Vagina (tissue), 2 donors: Measurements from ENCODE around the gene ETS2. TPM values are rescaled to one million over a fixed set of nuclear protein-coding genes. Genes with fewer than 3 reads are reported as not detected.

Experiments used
- DNase-seq, 2 donors: peaks; one replicate each; pipeline ENCODE4 v3.0.0-alpha.2; 2017; ENCODE audit errors: extremely low spot score in 2 of 2
- H3K27ac ChIP-seq: fragments of 200-600 bp; sonication (generic); one replicate; pipeline ENCODE4 v1.5.1; 2019
- H3K27me3 ChIP-seq: fragments of 200-600 bp; sonication (generic); one replicate; pipeline ENCODE4 v1.5.1; 2019
- H3K36me3 ChIP-seq, 2 donors: fragments of 200-600 bp; sonication (generic); one replicate each; pipeline ENCODE4 v1.5.1; 2017 to 2019
- H3K4me1 ChIP-seq: fragments of 200-600 bp; sonication (generic); one replicate; pipeline ENCODE4 v1.5.1; 2019
- H3K4me3 ChIP-seq, 2 donors: fragments of 200-600 bp; sonication (generic); 1 replicate in 1 of 2; 2 replicates in 1 of 2; pipeline ENCODE4 v1.5.1; 2016 to 2019
- H3K9me3 ChIP-seq: fragments of 200-600 bp; sonication (generic); one replicate; pipeline ENCODE4 v1.5.1; 2019
- POLR2A ChIP-seq, 2 donors: fragments of 450-650 bp; IDR thresholded peaks; one replicate each; pipeline ENCODE4 v1.6.1; 2017; ENCODE audit warnings: antibody characterized with exemption in 2 of 2, mild to moderate bottlenecking in 2 of 2, moderate library complexity in 2 of 2
- POLR2AphosphoS5 ChIP-seq, 2 donors: sonication (generic); formaldehyde crosslinking; IDR thresholded peaks; one replicate each; pipeline ENCODE4 v1.9.0; 2017; ENCODE audit warnings: antibody characterized with exemption in 2 of 2, mild to moderate bottlenecking in 2 of 2, low read depth in 1 of 2; ENCODE audit not compliant: insufficient read depth in 1 of 2
- intact Hi-C: fragments of 100-400 bp; cut with DNase I; formaldehyde crosslinking; loops from one replicate; pipeline ENCODE4 v1.15.1; 2023
- total RNA-seq: library from RNA; depleted of rRNA; stranded (reverse); fragments of >200 nt; gene quantifications from one replicate; pipeline ENCODE4 v1.2.3, GENCODE V29; 2016
- TF ChIP-seq, protein P1 (sequence below), 3 experiments: fragments of 450-650 bp in 2 of 3; fragments of 200-600 bp in 1 of 3; sonication (generic) in 1 of 3; IDR thresholded peaks; one replicate each; pipeline ENCODE4 v1.5.1; 2017 to 2019; ENCODE audit warnings: antibody characterized with exemption in 3 of 3, mild to moderate bottlenecking in 2 of 3, moderate library complexity in 2 of 3

Gene ETS2
- total RNA-seq, 1 donor from 2014 or later: 134 TPM

DNA sequence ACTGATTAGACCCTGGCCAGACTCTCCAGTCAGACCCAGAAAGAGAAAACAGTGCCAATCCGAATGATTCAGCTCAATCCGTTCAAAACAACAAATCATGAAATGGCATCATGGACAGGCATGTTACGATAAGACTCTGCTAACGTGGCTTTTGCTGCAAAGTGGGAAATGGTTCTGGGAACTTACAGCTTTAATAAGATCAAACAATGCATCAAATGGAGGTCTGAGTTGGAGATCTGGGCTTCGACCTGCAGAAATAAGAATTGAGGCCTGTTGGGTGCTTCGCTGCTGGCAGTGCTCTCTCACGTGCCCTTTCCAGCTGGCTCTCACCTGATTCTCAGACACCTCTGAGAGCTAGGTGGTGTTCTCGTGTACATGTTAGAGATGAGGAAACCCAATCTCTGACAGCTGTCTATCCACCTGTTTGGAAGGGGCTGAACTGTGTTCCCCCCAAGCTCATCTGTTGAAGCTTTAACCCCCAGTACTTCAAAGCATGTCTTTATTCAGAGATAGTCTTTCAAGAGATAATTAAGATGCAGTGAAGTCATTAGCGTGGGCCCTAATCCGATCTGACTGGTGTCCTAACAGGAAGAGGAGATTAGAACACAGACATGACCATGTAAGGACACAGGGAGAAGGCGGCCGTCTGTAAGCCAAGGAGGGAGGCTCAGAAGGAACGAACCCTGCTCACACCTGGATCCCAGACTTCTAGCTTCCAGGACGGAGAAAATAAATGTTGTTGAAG, 45.5 kb upstream of the ETS2 start:
- Histone ChIP-seq H3K27ac (peak overlapping the region; percentile 73), H3K4me3 (no peak overlapping the region), H3K4me1 (peaks cover 74% of the 10 kb centered on the region), H3K9me3 (no peaks in the 10 kb centered on the region), H3K27me3 (no peaks in the 10 kb centered on the region), H3K36me3 (no peaks in the 10 kb centered on the region)
- no peak for DNase-seq
- intact Hi-C loops: no loop called here
- TF ChIP-seq POLR2A (IDR thresholded peaks at IDR 0.05): no peak
- no peak for TF ChIP-seq POLR2AphosphoS5 (IDR thresholded peaks at IDR 0.05; ENCODE audit: insufficient read depth in 1 of 2, low read depth in 1 of 2)
- TF ChIP-seq, protein P1, sequence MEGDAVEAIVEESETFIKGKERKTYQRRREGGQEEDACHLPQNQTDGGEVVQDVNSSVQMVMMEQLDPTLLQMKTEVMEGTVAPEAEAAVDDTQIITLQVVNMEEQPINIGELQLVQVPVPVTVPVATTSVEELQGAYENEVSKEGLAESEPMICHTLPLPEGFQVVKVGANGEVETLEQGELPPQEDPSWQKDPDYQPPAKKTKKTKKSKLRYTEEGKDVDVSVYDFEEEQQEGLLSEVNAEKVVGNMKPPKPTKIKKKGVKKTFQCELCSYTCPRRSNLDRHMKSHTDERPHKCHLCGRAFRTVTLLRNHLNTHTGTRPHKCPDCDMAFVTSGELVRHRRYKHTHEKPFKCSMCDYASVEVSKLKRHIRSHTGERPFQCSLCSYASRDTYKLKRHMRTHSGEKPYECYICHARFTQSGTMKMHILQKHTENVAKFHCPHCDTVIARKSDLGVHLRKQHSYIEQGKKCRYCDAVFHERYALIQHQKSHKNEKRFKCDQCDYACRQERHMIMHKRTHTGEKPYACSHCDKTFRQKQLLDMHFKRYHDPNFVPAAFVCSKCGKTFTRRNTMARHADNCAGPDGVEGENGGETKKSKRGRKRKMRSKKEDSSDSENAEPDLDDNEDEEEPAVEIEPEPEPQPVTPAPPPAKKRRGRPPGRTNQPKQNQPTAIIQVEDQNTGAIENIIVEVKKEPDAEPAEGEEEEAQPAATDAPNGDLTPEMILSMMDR (IDR thresholded peaks at IDR 0.05): no peak

DNA sequence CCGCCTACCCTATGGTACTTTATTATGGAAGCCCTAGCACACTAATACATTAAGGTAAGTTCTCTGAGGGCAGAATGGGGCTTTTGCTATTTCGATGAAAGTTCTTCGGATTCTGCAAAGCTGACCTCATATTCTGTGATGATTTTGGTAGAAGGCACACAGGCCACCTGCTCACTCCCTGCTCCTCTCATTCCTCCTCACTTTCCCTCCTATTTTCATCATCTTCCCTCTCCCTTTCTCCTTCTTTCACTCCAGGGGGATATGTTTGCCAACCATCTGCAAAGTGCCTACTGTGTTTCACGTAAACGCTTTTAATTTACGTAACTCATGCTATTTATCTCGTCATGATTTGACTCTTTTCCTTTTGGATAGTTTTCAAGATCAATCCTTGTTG, 45.0 kb upstream of the ETS2 start:
- Histone ChIP-seq H3K27me3 (no peaks in the 10 kb centered on the region), H3K4me1 (peaks cover 68% of the 10 kb centered on the region), H3K36me3 (no peaks in the 10 kb centered on the region), H3K4me3 (no peak overlapping the region), H3K9me3 (no peaks in the 10 kb centered on the region), H3K27ac (peak overlapping the region; percentile 73)
- intact Hi-C loops: no loop called here
- DNase-seq: no peak
- TF ChIP-seq, protein P1 (IDR thresholded peaks at IDR 0.05): no peak
- no peak for TF ChIP-seq POLR2A (IDR thresholded peaks at IDR 0.05)

DNA sequence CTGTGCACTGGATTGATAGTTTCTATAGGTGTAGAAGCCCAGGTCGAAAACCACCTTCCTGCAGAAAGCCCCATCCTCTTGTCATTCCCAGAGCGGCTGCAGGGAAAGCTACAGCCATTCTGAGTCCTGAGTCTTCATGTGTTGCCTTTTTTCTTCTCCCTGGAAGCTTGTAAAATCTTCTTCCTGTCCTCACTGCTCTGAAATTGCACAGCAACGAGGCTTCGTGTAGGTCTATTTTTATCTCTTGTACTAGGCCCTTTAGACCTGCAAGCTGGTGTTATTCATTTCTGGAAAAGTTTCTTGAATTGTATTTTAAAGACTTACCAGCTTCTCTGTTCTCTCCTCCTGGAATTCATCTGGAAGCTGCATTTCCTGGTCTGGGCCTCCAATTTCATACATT, 44.2 kb upstream of the ETS2 start:
- intact Hi-C loops: no loop called here
- no peaks in the 10 kb centered on the region for H3K9me3 ChIP-seq
- H3K27me3 ChIP-seq: no peaks in the 10 kb centered on the region
- H3K4me3 ChIP-seq: no peak overlapping the region
- H3K4me1 ChIP-seq: peaks cover 61% of the 10 kb centered on the region
- TF ChIP-seq POLR2AphosphoS5 (IDR thresholded peaks at IDR 0.05; ENCODE audit: insufficient read depth in 1 of 2, low read depth in 1 of 2): no peak
- TF ChIP-seq POLR2A (IDR thresholded peaks at IDR 0.05): no peak
- TF ChIP-seq, protein P1 (IDR thresholded peaks at IDR 0.05): no peak
- no peak for DNase-seq
- H3K36me3 ChIP-seq: no peaks in the 10 kb centered on the region
- peak overlapping the region; percentile 73 for H3K27ac ChIP-seq

DNA sequence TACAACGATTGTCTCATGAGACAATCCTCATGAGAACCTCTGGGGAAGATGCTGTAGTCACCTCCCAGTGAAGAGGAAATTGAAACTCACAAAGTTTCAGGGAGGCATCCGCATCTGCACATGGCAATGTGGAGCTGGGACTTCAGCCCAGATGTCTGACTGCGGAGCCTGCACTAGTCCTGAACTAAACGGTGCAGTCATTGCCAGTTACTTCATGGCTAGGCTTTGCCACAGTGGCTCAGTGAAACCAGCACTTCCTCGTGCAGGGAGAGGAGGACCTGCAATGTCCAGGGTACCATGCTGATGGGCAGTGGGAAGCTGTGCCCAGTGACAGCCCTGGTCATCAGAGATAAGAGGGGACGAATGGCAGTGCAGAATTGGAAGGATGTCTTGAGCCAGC, 40.7 kb upstream of the ETS2 start:
- Histone ChIP-seq H3K27ac (no peak overlapping the region), H3K9me3 (no peaks in the 10 kb centered on the region), H3K4me1 (peaks cover 35% of the 10 kb centered on the region), H3K27me3 (no peaks in the 10 kb centered on the region), H3K4me3 (no peak overlapping the region), H3K36me3 (no peaks in the 10 kb centered on the region)
- DNase-seq: no peak
- no peak for TF ChIP-seq POLR2A (IDR thresholded peaks at IDR 0.05)
- TF ChIP-seq, protein P1 (IDR thresholded peaks at IDR 0.05): no peak
- TF ChIP-seq POLR2AphosphoS5 (IDR thresholded peaks at IDR 0.05; ENCODE audit: insufficient read depth in 1 of 2, low read depth in 1 of 2): no peak
- intact Hi-C loops: no loop called here

DNA sequence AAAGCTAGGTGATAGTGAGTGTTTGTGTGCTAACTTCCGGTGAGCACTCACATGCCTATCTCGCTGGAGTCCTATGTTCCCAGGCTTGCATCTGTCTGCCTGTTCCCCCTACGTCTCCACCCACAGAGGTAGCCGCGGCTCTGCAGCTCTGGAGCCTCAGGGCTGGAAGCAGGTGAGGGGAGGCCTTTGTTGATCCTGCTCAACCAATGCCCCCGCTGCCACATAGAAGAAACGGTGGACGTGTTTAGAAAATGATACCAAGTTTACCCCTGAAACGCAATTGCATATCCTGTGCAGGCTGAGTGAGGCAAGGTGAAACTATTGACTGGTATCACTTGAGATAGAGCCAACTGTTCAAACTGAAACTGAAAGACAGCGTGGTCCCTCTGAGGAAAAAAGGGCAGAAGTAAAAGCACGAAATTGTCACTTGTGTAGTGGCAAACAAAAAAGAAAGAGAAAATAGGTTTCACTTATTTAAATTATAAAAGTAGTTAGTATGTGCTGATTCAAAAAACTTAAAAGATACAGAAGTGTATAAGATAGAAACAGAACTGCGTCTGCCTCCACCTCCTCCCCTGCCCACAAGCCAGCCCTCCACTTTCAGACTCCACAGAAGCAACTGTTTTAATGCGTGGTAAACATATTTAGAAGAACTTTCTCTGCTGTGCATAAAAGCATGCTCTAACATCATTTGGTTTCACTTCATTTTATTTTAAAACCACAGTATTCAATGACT, 38.6 kb upstream of the ETS2 start:
- no peaks in the 10 kb centered on the region for H3K9me3 ChIP-seq
- TF ChIP-seq, protein P1 (IDR thresholded peaks at IDR 0.05): no peak
- peak in 1 of 2 donors; percentile 30 for TF ChIP-seq POLR2AphosphoS5 (IDR thresholded peaks at IDR 0.05; ENCODE audit: insufficient read depth in 1 of 2, low read depth in 1 of 2)
- no peak overlapping the region for H3K27ac ChIP-seq
- no peaks in the 10 kb centered on the region for H3K36me3 ChIP-seq
- no peak for DNase-seq
- peak overlapping the region; percentile 19 to 25 for H3K4me3 ChIP-seq
- intact Hi-C loops: no loop called here
- peaks cover 15% of the 10 kb centered on the region for H3K4me1 ChIP-seq
- H3K27me3 ChIP-seq: no peaks in the 10 kb centered on the region
